HepG2 (cell line): Measurements from ENCODE around the gene STUM. TPM values are rescaled to one million over a fixed set of nuclear protein-coding genes. Genes with fewer than 3 reads are reported as not detected.

Source experiments
- ATAC-seq: fragments of 200-7000 bp; cut with Tn5 transposase; 3 replicates; pipeline ENCODE4 v1.9.1; 2020; ENCODE audit warnings: mild to moderate bottlenecking, moderate library complexity
- BruUV-seq: library from RNA; stranded (reverse); fragments of 400-500 nt; replicated peaks from 2 replicates; lab custom pipeline; 2021; lab: Mats Ljungman, UMichigan
- CTCF ChIA-PET: fragments of 300-600 bp; formaldehyde crosslinking; extraction: SDS; loops from one replicate; lab custom pipeline; 2021; ENCODE audit warnings: low total read pairs, inconsistent platforms, low intra/inter-chr PET ratio; lab: Yijun Ruan, JAX
- POLR2A ChIA-PET: fragments of 350-600 bp; sonication (Branson Sonifier 250); formaldehyde crosslinking; loops from one replicate; lab custom pipeline; 2020; ENCODE audit warnings: antibody characterized with exemption, inconsistent platforms; lab: Yijun Ruan, JAX
- DNase-seq: peaks from one replicate; pipeline ENCODE4 v3.0.0-alpha.2; 2015; ENCODE audit warnings: low spot score
- FAIRE-seq: peaks from 3 replicates; lab custom pipeline; 2011; peaks lifted over from hg19 to GRCh38; lab: Jason Lieb, UNC
- H2AFZ ChIP-seq: one replicate; pipeline ENCODE4 v1.6.1; 2011; ENCODE audit warnings: low read length, inconsistent platforms
- H3K27ac ChIP-seq: fragments of 300-600 bp; 3 replicates; pipeline ENCODE4 v1.8.0; 2011; ENCODE audit warnings: mixed run types, mild to moderate bottlenecking, mixed read lengths, low read length, inconsistent platforms; ENCODE audit not compliant: insufficient read depth; ENCODE audit errors: extremely low read length
- H3K27me3 ChIP-seq, 2 experiments: fragments of 200-600 bp in 1 of 2; 2 replicates in 1 of 2; 3 replicates in 1 of 2; pipeline versions ENCODE4 v1.6.0 to v1.8.0; 2011; ENCODE audit warnings: low read length in 2 of 2, mild to moderate bottlenecking in 2 of 2, moderate library complexity in 2 of 2, inconsistent platforms in 1 of 2; ENCODE audit not compliant: insufficient read depth in 2 of 2, control insufficient read depth in 1 of 2
- H3K36me3 ChIP-seq, 2 experiments: fragments of 200-600 bp in 1 of 2; replicated peaks in 1 of 2; 2 replicates in 1 of 2; 3 replicates in 1 of 2; pipeline versions ENCODE4 v1.5.1 to v1.8.0; 2011; ENCODE audit warnings: low read length in 2 of 2, inconsistent platforms in 1 of 2; ENCODE audit not compliant: insufficient read depth in 2 of 2, control insufficient read depth in 1 of 2
- H3K4me1 ChIP-seq: 2 replicates; pipeline ENCODE4 v1.5.1; 2012; ENCODE audit warnings: low read length, inconsistent platforms; ENCODE audit not compliant: insufficient read depth
- H3K4me2 ChIP-seq: 2 replicates; pipeline ENCODE4 v1.6.0; 2011; ENCODE audit warnings: low read depth, low read length, inconsistent platforms
- H3K4me3 ChIP-seq, 3 experiments: fragments of 200-600 bp in 1 of 3; sonication (generic), shearing (Covaris generic) in 1 of 3; replicated peaks in 1 of 3; 2 replicates each; pipeline ENCODE4 v1.5.1; 2011 to 2016; ENCODE audit warnings: low read length in 3 of 3, inconsistent platforms in 2 of 3, low read depth in 2 of 3, mild to moderate bottlenecking in 2 of 3, control low read depth in 1 of 3, mixed read lengths in 1 of 3; ENCODE audit not compliant: insufficient read depth in 1 of 3
- H3K79me2 ChIP-seq: one replicate; pipeline ENCODE4 v1.6.1; 2011; ENCODE audit warnings: low read length, inconsistent platforms; ENCODE audit not compliant: insufficient read depth
- H3K9ac ChIP-seq: 2 replicates; pipeline ENCODE4 v1.6.0; 2011; ENCODE audit warnings: mild to moderate bottlenecking, low read depth, low read length, inconsistent platforms; ENCODE audit not compliant: insufficient read depth
- H3K9me3 ChIP-seq: 2 replicates; pipeline ENCODE4 v1.5.1; 2012; ENCODE audit warnings: mild to moderate bottlenecking, low read length
- H4K20me1 ChIP-seq: 2 replicates; pipeline ENCODE4 v1.6.0; 2011; ENCODE audit warnings: inconsistent platforms, mild to moderate bottlenecking, low read length, moderate library complexity; ENCODE audit not compliant: insufficient read depth
- CBFB ChIP-seq: sonication (generic); formaldehyde crosslinking; IDR thresholded peaks from 2 replicates; pipeline ENCODE4 v1.4.0; 2020; ENCODE audit warnings: missing genetic modification reagents
- CENPT ChIP-seq: sonication (generic); formaldehyde crosslinking; IDR thresholded peaks from 2 replicates; pipeline ENCODE4 v1.8.0; 2022; ENCODE audit warnings: low read depth, mild to moderate bottlenecking, moderate library complexity, missing genetic modification reagents
- HNRNPL ChIP-seq: fragments of 200-400 bp; formaldehyde crosslinking; IDR thresholded peaks from 2 replicates; pipeline ENCODE4 v1.6.1; 2017; ENCODE audit warnings: mild to moderate bottlenecking, low read depth, low read length
- RORA ChIP-seq: sonication (generic); formaldehyde crosslinking; IDR thresholded peaks from 2 replicates; pipeline ENCODE4 v1.5.0; 2020; ENCODE audit warnings: mild to moderate bottlenecking, missing genetic modification reagents, moderate library complexity
- SCMH1 ChIP-seq: sonication (generic); formaldehyde crosslinking; IDR thresholded peaks from 2 replicates; pipeline ENCODE4 v1.9.0; 2021; ENCODE audit warnings: missing genetic modification reagents, mild to moderate bottlenecking, borderline replicate concordance
- TBX2 ChIP-seq: sonication (generic); formaldehyde crosslinking; IDR thresholded peaks from 2 replicates; pipeline ENCODE4 v1.5.0; 2020; ENCODE audit warnings: missing genetic modification reagents, mild to moderate bottlenecking, borderline replicate concordance
- ZEB1 ChIP-seq: IDR thresholded peaks from 2 replicates; pipeline ENCODE4 v1.6.1; 2012; ENCODE audit warnings: mild to moderate bottlenecking, low read depth, inconsistent platforms; ENCODE audit not compliant: insufficient replicate concordance
- ZKSCAN5 ChIP-seq: sonication (generic); formaldehyde crosslinking; IDR thresholded peaks from 2 replicates; pipeline ENCODE4 v1.5.1; 2020; ENCODE audit warnings: mild to moderate bottlenecking, missing genetic modification reagents
- ZNF180 ChIP-seq: sonication (generic); formaldehyde crosslinking; IDR thresholded peaks from 2 replicates; pipeline ENCODE4 v1.4.0; 2020; ENCODE audit warnings: low read depth, missing genetic modification reagents, borderline replicate concordance
- ZNF292 ChIP-seq: sonication (generic); formaldehyde crosslinking; IDR thresholded peaks from 2 replicates; pipeline ENCODE4 v1.8.1; 2022; ENCODE audit warnings: mild to moderate bottlenecking, low read depth, missing genetic modification reagents, borderline replicate concordance
- ZNF543 ChIP-seq: sonication (generic); formaldehyde crosslinking; IDR thresholded peaks from 2 replicates; pipeline ENCODE4 v1.4.0; 2020; ENCODE audit warnings: mild to moderate bottlenecking, missing genetic modification reagents
- ZNF883 ChIP-seq: sonication (generic); formaldehyde crosslinking; IDR thresholded peaks from 2 replicates; pipeline ENCODE4 v1.5.1; 2020; ENCODE audit warnings: mild to moderate bottlenecking, missing genetic modification reagents; ENCODE audit errors: not compliant biosample characterization
- WGBS: methylation state at CpG from one replicate; pipeline ENCODE4 v1.1.6; 2017; ENCODE audit warnings: low lambda C conversion rate; 5-methylcytosine and 5-hydroxymethylcytosine counted together
- in situ Hi-C: cut with HindIII; loops from 2 replicates; pipeline ENCODE4 v1.10.0; 2017; ENCODE audit warnings: low pct_unique_long_range_greater_than_20kb; ENCODE audit not compliant: extremely low pct_ligation_motif_present
- intact Hi-C: fragments of 100-400 bp; cut with micrococcal nuclease; formaldehyde crosslinking; loops from one replicate; pipeline ENCODE4 v1.10.0; 2022; ENCODE audit not compliant: unreplicated experiment
- polyA plus RNA-seq, 8 experiments: library from polyadenylated mRNA; depleted of rRNA in 3 of 8; stranded (reverse) in 7 of 8; unstranded in 1 of 8; fragments of >200 nt; fragmentation: Illumina TruSeq in 4 of 8; extraction: Trizol in 4 of 8; gene quantifications; 2 replicates each; pipeline versions ENCODE4 v1.2.1 to v1.2.3, GENCODE V29; 2011 to 2016; ENCODE audit warnings: low read depth in 4 of 8, missing spikeins in 1 of 8, mixed read lengths in 1 of 8; ENCODE audit not compliant: insufficient read depth in 1 of 8
- total RNA-seq, 5 experiments: library from RNA; depleted of rRNA; stranded (reverse); fragments of >200 nt; fragmentation: Illumina TruSeq; extraction: Trizol; gene quantifications; 2 replicates each; pipeline ENCODE4 v1.2.3, GENCODE V29; 2016; ENCODE audit warnings: low read depth in 1 of 5
- TF ChIP-seq, protein P1 (sequence below): sonication (generic); formaldehyde crosslinking; IDR thresholded peaks from 2 replicates; pipeline ENCODE4; 2020; ENCODE audit warnings: missing genetic modification reagents, mild to moderate bottlenecking, borderline replicate concordance
- TF ChIP-seq, protein P2 (sequence below): sonication (generic); formaldehyde crosslinking; IDR thresholded peaks from 2 replicates; pipeline ENCODE4 v1.4.0; 2020; ENCODE audit warnings: low read depth, mild to moderate bottlenecking, missing genetic modification reagents

STUM gene
- total and polyA plus RNA-seq, 2 of the 13 experiments (the other 11 are each of a cell fraction or from before 2014, with no cell fraction given) = not detected

DNA sequence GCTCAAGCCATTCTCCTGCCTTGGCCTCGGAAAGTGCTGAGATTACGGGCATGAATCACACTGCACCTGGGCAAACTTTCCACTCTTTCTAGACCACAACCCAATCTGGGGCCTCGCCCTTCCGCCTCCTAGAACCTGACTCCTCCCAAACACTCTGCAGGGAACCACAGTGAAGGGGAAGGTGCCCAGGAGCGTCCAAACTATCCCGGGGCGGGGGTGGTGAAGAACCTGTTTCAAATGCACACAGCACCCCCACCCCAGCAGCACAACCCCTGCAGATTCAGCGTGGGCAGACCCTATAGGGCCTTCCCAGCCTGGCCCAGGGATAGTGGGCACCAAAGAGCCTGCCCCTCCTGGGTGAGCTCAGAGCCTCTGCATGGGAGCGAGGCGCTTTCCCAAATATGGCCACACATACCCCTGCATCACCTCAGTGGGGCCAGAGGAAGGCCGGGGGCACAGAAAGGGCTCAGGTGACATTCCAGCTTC lies 86.9 kb downstream of the STUM start:
- 20% methylated on average over 8 of the region's 11 CpGs for WGBS
- no peak overlapping the region for H2AFZ ChIP-seq
- H3K27ac ChIP-seq = no peak overlapping the region
- peaks cover 1 to 60% of the 10 kb centered on the region in 2 experiments; a peak in 4 of 5 replicates for H3K27me3 ChIP-seq
- no peak overlapping the region for H3K4me2 ChIP-seq
- no peak for DNase-seq
- intact Hi-C loops = loop anchor here (2.0 to 10.0 kb wide), 2 partner anchors 29 to 799 kb away; no protein-coding TSS in a partner anchor
- in situ Hi-C loops = loop anchor here (10.0 kb wide), 1 partner anchor 799 kb away; no protein-coding TSS in a partner anchor
- no peaks in the 10 kb centered on the region for H3K4me1 ChIP-seq
- H3K9ac ChIP-seq = no peak overlapping the region
- no peaks in the 10 kb centered on the region for H4K20me1 ChIP-seq
- no peaks in the 10 kb centered on the region for H3K36me3 ChIP-seq
- CTCF ChIA-PET = interaction anchor here (2.1 kb wide), 1 partner anchor 192 kb away, joined by 20 read pairs; no protein-coding TSS in a partner anchor
- H3K4me3 ChIP-seq = no peak overlapping the region
- H3K79me2 ChIP-seq = no peaks in the 10 kb centered on the region
- BruUV-seq = no TSS peak
- no peaks in the 10 kb centered on the region for H3K9me3 ChIP-seq
- TF ChIP-seq ZNF180 (CRISPR knock-in tag) = no peak
- TF ChIP-seq, protein P1, sequence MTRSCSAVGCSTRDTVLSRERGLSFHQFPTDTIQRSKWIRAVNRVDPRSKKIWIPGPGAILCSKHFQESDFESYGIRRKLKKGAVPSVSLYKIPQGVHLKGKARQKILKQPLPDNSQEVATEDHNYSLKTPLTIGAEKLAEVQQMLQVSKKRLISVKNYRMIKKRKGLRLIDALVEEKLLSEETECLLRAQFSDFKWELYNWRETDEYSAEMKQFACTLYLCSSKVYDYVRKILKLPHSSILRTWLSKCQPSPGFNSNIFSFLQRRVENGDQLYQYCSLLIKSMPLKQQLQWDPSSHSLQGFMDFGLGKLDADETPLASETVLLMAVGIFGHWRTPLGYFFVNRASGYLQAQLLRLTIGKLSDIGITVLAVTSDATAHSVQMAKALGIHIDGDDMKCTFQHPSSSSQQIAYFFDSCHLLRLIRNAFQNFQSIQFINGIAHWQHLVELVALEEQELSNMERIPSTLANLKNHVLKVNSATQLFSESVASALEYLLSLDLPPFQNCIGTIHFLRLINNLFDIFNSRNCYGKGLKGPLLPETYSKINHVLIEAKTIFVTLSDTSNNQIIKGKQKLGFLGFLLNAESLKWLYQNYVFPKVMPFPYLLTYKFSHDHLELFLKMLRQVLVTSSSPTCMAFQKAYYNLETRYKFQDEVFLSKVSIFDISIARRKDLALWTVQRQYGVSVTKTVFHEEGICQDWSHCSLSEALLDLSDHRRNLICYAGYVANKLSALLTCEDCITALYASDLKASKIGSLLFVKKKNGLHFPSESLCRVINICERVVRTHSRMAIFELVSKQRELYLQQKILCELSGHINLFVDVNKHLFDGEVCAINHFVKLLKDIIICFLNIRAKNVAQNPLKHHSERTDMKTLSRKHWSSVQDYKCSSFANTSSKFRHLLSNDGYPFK (CRISPR knock-in tag) = no peak
- POLR2A ChIA-PET = no interaction called here
- no peak for ATAC-seq
- FAIRE-seq = no peak

DNA sequence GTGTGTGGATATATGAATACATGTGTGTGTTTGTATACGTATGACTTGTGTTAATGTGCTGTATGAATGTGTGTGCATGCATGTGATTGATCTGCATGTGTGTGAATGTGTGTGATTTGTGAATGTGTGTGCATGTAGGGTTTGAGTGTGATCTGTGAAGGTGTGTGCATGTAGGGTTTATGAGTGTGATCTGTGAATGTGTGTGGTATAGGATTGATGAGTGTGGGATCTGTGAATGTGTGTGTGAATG lies 88.2 kb downstream of the STUM start:
- no peak overlapping the region for H3K27ac ChIP-seq
- no peak overlapping the region for H3K9ac ChIP-seq
- POLR2A ChIA-PET = no interaction called here
- ATAC-seq (no peak), FAIRE-seq (no peak), DNase-seq (no peak)
- intact Hi-C loops (loop anchor here (10.0 kb wide), 1 partner anchor 798 kb away; no protein-coding TSS in a partner anchor), in situ Hi-C loops (loop anchor here (10.0 kb wide), 1 partner anchor 798 kb away; no protein-coding TSS in a partner anchor)
- WGBS = 90% methylated on average over 1 of the region's 1 CpG
- CTCF ChIA-PET = no interaction called here
- H3K4me2 ChIP-seq = no peak overlapping the region
- no peaks in the 10 kb centered on the region for H3K36me3 ChIP-seq
- H3K27me3 ChIP-seq = peaks cover 4 to 71% of the 10 kb centered on the region in 2 experiments
- H4K20me1 ChIP-seq = no peaks in the 10 kb centered on the region
- H3K4me3 ChIP-seq = no peak overlapping the region
- H3K9me3 ChIP-seq = no peaks in the 10 kb centered on the region
- H2AFZ ChIP-seq = no peak overlapping the region
- BruUV-seq = no TSS peak
- H3K79me2 ChIP-seq = no peaks in the 10 kb centered on the region
- H3K4me1 ChIP-seq = no peaks in the 10 kb centered on the region
- TF ChIP-seq ZNF292 (CRISPR knock-in tag) (no peak), ZNF883 (CRISPR knock-in tag) (no peak), HNRNPL (no peak), ZEB1 (no peak), ZNF543 (no peak), ZKSCAN5 (CRISPR knock-in tag) (no peak), CBFB (CRISPR knock-in tag) (no peak), CENPT (CRISPR knock-in tag) (no peak), SCMH1 (CRISPR knock-in tag) (no peak), TBX2 (CRISPR knock-in tag) (no peak), RORA (CRISPR knock-in tag) (no peak)
- TF ChIP-seq, protein P2, sequence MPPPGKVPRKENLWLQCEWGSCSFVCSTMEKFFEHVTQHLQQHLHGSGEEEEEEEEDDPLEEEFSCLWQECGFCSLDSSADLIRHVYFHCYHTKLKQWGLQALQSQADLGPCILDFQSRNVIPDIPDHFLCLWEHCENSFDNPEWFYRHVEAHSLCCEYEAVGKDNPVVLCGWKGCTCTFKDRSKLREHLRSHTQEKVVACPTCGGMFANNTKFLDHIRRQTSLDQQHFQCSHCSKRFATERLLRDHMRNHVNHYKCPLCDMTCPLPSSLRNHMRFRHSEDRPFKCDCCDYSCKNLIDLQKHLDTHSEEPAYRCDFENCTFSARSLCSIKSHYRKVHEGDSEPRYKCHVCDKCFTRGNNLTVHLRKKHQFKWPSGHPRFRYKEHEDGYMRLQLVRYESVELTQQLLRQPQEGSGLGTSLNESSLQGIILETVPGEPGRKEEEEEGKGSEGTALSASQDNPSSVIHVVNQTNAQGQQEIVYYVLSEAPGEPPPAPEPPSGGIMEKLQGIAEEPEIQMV (CRISPR knock-in tag) = no peak
